GM19035 (cell line): ENCODE data around the gene POLR3A.

Experiments
- ATAC-seq: cut with Tn5 transposase; IDR thresholded peaks from one replicate; pipeline ENCODE4 v1.9.1; 2021; ENCODE audit not compliant: unreplicated experiment

POLR3A gene

DNA sequence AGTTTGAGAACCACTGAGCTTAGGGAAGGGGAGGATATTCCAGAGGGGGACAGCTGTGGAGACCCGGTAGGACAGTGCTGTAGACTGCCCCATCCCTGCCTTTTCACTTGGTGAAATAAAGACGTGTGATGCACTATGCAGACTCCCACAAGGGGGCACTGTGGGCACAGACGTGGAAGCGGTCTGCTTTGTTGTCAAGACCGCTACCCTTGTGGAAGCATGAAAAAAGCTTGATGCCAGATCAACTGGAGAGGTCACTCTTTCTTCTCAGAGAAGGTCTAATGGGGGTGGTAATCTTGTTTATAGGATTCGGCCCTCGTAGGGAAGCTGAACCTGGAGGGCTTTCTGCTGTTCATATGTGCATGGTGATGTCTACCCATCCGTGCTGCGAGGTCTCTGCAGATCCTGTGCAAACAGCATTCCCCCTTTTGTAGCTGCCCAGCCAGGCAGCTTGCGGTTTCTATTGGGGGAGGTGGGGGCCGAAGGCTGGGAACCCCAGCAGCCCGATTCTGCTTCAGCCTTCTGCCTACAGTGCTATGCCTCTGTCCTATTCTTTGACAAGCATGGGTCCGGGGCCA is 18.1 kb upstream of the POLR3A start:
- ATAC-seq = no peak

DNA sequence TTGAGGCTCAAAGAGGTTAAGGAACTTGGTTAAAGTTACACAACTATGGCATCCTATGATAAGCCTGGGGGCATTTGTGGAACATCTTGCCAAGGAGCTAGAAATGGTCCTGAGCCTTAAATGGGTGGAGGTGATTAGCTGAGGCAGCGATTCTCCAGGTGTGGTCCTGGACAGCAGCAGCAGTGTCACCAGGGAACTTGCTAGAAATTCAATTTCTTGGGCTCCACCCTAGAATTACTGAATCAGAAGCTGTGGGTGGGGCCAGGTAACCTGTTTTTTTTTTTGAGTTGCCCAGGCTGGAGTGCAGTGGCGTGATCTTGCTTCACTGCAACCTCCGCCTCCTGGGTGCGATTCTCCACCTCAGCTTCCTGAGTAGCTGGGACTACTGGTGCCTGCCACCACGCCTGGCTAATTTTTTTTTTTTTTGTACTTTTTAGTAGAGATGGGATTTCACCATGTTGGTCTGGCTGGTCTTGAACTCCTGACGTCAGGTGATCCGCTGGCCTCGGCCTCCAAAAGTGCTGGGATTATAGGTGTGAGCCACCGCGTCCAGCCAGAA is 17.5 kb upstream of the POLR3A start:
- no peak for ATAC-seq

- ATAC-seq = no peak
Measured at GRCh38 chr10:78045856-78046255, 16.5 kb upstream of the POLR3A start.

- peak; percentile 54 for ATAC-seq
Measured at GRCh38 chr10:78045237-78045636, 15.9 kb upstream of the POLR3A start.

DNA sequence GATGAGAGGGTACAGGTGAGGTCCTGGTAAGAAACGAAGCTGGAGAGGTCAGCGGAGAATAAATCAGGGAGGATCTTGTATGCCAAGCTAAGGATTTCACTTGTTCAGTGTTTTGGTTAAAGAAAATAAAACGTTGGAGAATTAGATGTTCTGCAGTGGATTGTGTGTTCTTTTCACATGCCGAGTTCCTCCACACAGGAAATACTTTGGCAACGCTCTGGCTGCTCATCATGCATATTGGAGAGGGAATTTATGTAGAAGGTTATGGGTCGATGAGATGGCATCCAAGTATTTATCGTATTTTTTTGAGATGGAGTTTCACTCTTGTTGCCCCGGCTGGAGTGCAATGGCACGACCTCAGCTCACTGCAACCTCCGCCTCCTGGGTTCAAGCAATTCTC is 15.4 kb upstream of the POLR3A start:
- ATAC-seq = no peak

DNA sequence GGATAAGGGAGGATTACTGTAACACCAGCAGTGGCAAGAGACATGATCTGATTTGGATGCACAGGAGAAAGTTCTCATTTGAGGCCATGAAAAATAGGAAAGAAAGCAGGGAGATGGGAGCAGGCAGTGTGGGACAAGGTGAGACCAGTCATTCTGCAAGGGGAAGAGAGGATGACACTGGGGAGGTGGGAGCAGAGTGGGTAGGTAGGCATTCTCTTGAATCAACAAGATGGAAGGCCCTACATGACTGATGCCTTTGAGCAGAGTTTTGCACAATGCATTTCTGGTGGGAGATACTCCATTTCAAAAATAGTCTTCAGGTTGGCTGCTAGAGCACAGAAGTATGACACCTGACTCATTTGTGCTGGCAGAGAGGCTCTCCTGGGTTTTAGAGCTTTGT is 14.9 kb upstream of the POLR3A start:
- no peak for ATAC-seq

GRCh38 chr10:78042752-78043104 is 13.4 kb upstream of the POLR3A start:
- no peak for ATAC-seq

GRCh38 chr10:78042058-78042751 is 12.9 kb upstream of the POLR3A start:
- no peak for ATAC-seq

DNA sequence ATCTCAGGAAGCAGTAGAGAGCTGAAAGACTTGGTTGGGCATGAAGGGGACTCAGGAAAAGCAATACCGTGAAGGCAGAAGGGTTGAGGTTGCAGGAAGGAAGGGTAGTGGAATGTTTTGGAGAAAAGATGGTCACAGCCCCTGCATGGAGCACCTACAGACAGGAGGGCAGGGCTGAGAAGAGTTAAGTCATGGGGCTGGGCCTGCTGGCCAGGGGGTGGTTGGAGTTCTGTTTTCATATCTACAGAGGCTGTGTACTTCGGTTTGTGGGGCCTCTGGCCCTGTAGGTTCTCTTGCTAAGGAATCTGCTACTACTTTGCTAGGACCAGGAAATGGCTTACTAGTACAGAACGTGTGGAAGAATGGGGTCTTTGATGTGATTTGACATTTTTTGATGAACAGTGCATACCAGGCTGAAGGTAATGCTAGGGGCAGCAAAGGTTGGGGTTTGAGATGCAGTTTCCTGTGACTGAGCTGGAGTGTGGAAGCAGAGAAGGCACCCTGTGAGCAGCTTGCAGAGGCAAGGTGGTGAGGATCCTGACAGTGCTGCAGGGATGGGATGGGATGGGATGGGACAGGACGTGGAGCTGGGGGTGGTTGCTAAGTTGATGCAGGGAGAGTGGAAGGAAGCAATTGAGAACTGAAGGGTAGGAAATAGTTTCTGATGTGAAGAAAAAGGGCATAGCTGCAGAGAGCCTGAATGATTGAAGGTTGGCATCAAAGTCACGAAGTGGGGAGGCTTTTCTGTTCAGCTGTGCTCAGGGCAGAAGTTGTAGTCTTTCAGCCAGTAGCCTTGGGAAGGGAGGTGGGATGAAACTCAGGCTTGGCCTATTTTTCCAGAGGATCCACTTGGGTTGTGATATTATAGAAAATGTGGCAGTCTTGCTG is 12.1 kb upstream of the POLR3A start:
- ATAC-seq = no peak

- no peak for ATAC-seq
Measured at GRCh38 chr10:78039743-78040142, 10.4 kb upstream of the POLR3A start.

GRCh38 chr10:78038791-78039547 is 9.7 kb upstream of the POLR3A start:
- ATAC-seq = no peak

DNA sequence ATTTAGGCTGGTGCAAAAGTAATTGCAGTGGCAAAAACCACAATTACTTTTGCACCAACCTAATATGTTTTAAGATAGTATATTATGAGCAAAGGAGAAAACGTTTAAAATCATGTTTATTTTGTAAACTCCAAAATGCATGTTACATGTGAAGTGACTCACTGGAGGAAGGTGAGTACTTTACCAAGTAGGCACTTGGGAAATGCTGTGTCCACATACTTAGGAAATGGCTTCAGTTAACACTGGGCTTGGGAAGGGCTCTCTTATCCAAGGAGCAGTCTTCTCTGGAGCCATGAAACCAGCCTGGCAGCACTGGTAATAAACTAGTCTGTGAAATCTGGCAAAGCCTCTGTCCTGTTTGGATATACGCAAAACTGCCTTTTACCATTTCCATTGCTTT is 8.8 kb upstream of the POLR3A start:
- ATAC-seq = no peak

DNA sequence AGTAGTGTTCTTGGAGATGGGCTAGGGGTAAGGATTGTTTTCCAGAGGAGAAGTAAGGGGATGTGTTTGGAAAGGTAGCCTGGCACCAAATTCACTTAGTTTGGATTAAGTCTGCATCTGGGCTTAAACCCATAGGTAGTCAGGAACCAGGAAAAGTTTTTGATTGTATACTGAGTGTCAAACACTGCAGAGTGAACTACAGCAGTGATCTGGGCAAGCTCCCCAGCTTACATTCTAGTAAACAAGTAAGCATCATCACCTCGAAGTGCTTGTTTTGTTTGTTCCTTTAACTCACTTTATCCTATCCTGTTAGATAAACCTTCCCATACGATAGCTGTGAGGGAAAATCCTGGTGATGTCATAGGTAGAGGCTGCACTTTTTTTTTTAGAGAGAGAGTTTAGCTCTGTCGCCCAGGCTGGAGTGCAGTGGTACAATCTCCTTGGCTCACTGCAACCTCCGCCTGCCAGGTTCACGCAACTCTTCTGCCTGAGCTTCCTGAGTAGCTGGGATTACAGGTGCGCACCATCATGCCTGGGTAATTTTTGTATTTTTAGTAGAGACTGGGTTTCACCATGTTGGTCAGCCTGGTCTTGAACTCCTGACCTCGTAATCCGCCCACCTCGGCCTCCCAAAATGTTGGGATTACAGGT is 6.7 kb upstream of the POLR3A start:
- no peak for ATAC-seq

GRCh38 chr10:78035437-78035836 is 6.1 kb upstream of the POLR3A start:
- ATAC-seq = no peak

DNA sequence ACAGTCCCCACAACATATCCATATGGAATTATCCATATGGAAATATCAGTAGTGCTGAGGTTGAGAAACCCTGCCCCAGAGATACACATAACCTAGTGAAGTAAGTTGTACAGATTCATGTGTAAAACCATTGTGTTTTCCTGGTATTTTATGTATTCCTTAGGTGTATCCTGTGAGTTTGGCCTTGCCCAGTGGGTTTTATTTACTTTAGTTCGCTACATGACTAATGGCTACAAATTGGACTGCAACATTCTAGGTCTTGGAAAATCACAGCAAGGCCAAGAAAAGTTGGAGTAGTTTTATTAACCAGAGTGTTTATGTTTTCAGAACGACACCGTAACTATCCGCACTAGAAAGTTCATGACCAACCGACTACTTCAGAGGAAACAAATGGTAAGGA is 5.7 kb upstream of the POLR3A start:
- no peak for ATAC-seq

GRCh38 chr10:78033637-78034470 is 4.5 kb upstream of the POLR3A start, which contains the start of gene RPS24:
Gene RPS24, plus strand, starts transcription at chr10:78033863. Its CDS starts 39 bp downstream, at chr10:78033902.
- ATAC-seq = peak; percentile 83

DNA sequence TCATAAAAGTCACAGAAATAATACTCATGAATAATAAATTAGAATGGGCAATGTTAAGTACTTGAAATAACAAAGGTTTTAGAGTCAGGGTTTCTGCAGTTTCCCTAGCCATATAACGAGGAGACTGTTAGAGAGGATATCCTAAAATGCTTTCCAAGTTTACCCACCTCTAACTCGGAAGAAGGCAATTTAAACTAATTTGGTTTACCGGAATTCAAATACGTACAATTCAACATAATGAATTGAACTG is 4.0 kb upstream of the POLR3A start:
- ATAC-seq = no peak

DNA sequence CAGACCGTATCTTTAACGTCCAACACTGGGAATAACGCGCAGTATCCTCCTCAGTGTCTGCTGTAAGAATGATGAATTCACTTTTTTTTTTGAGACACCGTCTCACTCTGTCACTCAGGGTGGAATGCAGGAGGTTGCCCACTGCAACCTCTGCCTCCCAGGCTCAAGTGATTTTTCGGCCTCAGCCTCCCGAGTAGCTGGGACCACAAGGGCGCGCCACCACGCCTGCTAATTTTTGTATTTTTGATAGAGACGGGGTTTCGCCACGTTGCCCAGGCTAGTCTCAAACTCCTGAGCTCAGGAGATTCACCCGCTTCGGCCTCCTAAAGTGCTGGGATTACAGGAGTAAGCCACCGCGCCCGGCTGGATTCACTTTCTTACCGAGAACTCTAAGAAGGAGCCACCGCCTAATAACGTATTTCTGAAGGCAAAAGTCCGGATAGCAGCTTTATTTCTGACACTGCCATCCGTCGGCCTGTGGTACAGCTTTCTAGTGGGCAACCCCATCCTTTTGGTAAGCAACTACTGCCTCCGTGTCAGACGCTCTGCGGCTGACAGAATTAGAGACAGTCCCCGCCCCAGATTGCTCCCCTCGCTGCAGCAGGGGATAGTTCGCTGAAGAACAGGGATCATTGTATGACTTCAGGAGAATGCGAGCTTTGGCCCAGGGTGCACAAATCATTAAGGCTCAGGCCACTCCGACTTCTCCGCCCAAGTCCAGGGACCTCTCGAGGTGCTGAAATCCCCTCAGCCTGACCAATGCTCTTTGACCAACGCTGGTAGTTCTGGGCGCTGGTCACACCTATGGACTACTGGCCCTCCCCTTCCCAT is 662 bp downstream of the POLR3A start:
- peak; percentile 11 for ATAC-seq
